ENCODE data around the gene SCN4B.

DNA sequence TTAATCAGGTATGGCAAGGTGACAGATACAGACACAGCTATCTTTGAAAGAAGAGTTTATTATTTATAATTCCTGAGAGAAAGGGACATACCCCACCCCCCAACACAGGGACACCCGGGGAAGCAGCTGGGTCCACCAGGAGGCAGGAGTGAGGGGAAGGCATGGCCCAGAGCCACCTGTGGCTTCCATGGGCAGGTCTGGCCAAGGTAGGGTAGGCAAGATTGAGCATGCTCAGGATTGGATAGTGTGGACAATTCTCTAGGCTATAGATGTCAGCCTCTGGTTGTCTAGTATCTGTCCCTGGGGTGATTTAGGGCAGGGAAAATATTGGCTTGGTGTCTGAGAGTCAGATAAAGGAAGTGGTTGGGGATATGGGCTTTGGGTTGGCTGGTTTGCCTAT, 38.4 kb downstream of the SCN4B start:
- no peak for TF ChIP-seq POLR2AphosphoS5 (IDR thresholded peaks at IDR 0.05; ENCODE audit: low read depth, low read length)
- TF ChIP-seq POLR2A (IDR thresholded peaks at IDR 0.05; ENCODE audit: low read depth, low read length) = no peak
- TF ChIP-seq TAF1 (IDR thresholded peaks at IDR 0.05; ENCODE audit: borderline replicate concordance, low read depth, low read length) = no peak
